Right ventricle myocardium inferior (tissue), 1 donor: Measurements from ENCODE around the gene BCKDK. TPM values are rescaled to one million over a fixed set of nuclear protein-coding genes. Genes with fewer than 3 reads are reported as not detected.

ENCODE experiments used
- ATAC-seq: fragments of 200-7000 bp; cut with Tn5 transposase; one replicate; pipeline ENCODE4 v1.9.1; 2020; ENCODE audit warnings: mild to moderate bottlenecking, moderate library complexity
- DNase-seq: peaks from one replicate; pipeline ENCODE4 v3.0.0; 2021; ENCODE audit errors: missing footprints
- intact Hi-C: fragments of 100-400 bp; cut with DNase I; formaldehyde crosslinking; loops from one replicate; pipeline ENCODE4 v1.11.0; 2022
- total RNA-seq: library from RNA; stranded (reverse); fragmentation: NEBNext Ultra II Directional; extraction: Animal tissue kit (Norgen Biotek cat#: 25700); gene quantifications from one replicate; pipeline ENCODE4 v1.2.1, GENCODE V29; 2021
- donor health status: DM: no; HTN: yes; CAD: no; lungs with severe emphysema.

The BCKDK gene
- total RNA-seq, 1 donor from 2014 or later = 79.7 TPM

GRCh38 chr16:31077592-31078396 is 30.4 kb upstream of the BCKDK start:
- DNase-seq = no peak
- ATAC-seq = no peak
- intact Hi-C loops = loop anchor here (10.0 kb wide), 1 partner anchor 377 kb away; the partner anchor contains the start of gene ARMC5

DNA sequence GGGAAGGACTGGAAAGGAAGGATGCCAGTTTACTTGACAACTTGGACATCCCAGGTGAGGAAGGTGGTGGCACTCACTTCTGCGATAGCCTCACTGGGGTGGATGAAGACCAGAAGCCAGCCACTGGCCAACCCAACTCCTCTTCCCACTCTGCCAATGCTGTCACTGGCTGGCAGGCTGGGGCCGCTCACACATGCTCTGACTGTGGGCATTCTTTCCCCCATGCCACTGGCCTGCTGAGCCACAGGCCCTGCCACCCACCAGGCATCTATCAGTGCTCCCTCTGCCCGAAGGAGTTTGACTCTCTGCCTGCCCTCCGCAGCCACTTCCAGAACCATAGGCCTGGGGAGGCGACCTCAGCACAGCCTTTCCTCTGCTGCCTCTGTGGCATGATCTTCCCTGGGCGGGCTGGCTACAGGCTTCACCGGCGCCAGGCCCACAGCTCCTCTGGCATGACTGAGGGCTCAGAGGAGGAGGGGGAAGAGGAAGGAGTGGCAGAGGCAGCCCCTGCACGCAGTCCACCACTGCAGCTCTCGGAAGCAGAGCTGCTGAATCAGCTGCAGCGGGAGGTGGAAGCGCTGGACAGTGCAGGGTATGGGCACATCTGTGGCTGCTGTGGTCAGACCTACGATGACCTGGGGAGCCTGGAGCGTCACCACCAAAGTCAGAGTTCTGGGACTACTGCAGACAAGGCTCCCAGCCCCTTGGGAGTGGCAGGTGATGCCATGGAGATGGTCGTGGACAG is 29.4 kb upstream of the BCKDK start:
- intact Hi-C loops = loop anchor here (10.0 kb wide), 1 partner anchor 376 kb away; the partner anchor contains the start of gene ARMC5
- ATAC-seq = no peak
- DNase-seq = no peak

- ATAC-seq (no peak), DNase-seq (no peak)
- intact Hi-C loops = loop anchor here (10.0 kb wide), 1 partner anchor 375 kb away; the partner anchor contains the start of gene ARMC5
Observed at GRCh38 chr16:31079342-31079944, 28.7 kb upstream of the BCKDK start.

- intact Hi-C loops = no loop called here
- DNase-seq (no peak), ATAC-seq (no peak)
Observed at GRCh38 chr16:31080035-31080629, 28.1 kb upstream of the BCKDK start.

GRCh38 chr16:31080756-31081419 is 27.3 kb upstream of the BCKDK start:
- DNase-seq (no peak), ATAC-seq (no peak)
- intact Hi-C loops = no loop called here

DNA sequence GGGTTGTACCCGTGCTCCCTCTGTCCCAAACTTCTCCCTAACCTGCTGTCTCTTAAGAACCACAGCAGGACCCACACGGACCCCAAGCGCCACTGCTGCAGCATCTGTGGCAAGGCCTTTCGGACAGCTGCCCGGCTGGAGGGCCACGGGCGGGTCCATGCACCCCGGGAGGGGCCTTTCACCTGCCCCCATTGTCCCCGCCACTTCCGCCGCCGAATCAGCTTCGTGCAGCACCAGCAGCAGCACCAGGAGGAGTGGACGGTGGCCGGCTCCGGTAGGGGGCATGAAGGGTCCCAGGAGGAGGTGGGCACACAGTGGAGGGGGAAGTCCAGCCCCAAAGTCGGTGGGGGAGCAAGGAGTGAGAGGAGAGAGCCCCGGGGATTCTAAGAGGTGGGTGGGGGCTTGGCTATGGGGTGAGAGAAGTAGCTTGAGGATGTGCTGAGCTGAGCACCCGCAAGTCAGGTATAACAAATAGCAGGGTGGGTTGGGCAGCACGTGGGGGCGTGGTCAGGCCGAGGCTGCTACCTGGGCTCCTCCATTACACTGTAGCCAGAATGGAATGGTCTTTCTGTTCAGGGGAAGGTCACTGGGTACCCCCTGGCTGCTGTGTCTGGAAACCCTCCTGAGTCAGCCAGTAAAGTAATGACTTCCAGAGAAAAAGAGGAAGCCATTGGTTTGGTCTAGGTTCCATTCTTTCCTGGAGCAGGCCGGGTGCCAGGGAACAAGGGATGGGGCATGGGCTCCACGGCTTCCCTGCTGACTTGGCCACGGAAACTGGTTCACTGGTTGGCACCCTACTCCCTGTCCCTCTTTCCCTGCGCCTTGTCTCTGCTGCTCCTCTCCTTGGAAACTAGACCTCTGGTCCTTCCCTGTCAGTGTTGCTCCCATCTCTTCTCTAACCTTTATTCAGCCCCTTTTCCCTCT is 26.5 kb upstream of the BCKDK start:
- ATAC-seq (no peak), DNase-seq (no peak)
- intact Hi-C loops = no loop called here

GRCh38 chr16:31082368-31083045 is 25.7 kb upstream of the BCKDK start:
- no peak for ATAC-seq
- intact Hi-C loops = no loop called here

GRCh38 chr16:31083081-31083480 is 25.1 kb upstream of the BCKDK start:
- no peak for DNase-seq
- no peak for ATAC-seq
- intact Hi-C loops = no loop called here

More at GRCh38 chr16:31082368-31083045, 25.7 kb upstream of the BCKDK start:
- DNase-seq = no peak

DNA sequence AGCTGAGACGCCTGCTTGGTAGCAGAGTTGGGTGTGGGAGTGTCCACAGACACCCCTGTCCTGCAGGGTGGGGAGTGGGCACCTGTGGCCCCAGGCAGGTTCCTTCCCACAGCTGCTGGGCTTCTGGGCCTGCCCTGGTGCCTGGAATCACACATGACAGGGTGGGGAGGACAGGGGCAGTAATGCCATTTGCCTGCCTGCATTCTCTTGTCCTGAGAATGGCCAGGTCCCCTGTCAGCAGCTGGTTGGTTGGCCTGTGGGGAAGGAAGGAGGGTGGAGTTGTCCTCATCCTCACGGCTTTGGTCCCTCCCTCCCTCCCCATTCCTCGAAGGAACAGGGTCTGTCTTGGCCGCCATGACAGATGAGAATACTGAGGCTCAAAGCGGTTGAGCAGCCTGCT is 24.6 kb upstream of the BCKDK start:
- no peak for DNase-seq
- no peak for ATAC-seq
- intact Hi-C loops = no loop called here

- ATAC-seq (no peak), DNase-seq (peak; percentile 43)
- intact Hi-C loops = no loop called here
Observed at GRCh38 chr16:31083981-31084380, 24.2 kb upstream of the BCKDK start.

- ATAC-seq (no peak), DNase-seq (peak; percentile 43)
- intact Hi-C loops = no loop called here
Observed at GRCh38 chr16:31084584-31085302, 23.4 kb upstream of the BCKDK start.

DNA sequence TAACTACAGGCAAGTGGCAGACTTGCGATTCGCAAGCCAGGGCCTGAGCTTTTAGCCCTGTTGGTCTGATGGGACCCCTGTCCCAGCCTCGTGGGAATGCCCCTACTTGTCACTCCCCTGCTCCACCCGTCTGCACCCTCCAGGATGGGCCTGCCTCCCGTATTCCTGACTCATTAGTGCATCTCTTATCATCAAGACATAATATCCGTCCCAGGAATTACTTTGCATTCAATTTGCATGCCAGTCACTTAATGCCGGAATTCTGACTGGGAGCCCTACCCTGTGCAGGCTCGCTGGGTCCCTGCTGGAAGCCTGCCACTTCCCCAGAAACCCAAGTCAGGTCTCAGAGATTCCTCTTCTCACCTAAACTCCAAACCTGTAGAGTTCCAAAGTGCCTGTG is 22.8 kb upstream of the BCKDK start:
- intact Hi-C loops = no loop called here
- ATAC-seq (no peak), DNase-seq (peak; percentile 26)

- intact Hi-C loops = no loop called here
- ATAC-seq = no peak
- peak; percentile 48 for DNase-seq
Observed at GRCh38 chr16:31085873-31086628, 22.1 kb upstream of the BCKDK start.

DNA sequence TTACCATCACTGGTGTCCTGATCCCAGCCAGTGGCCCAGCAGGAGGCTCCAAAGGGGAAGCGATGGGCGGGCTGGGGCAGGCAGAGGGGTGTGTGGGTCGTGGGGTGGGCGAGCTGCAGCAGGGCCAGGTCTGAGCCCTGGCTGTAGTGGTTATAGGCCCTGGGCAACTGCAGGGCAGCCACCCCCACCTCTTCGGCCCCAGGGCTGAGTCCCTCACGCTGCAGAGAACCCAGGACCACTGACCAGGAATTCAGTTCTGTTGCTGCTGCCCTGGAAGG is 21.6 kb upstream of the BCKDK start:
- intact Hi-C loops = no loop called here
- no peak for ATAC-seq
- DNase-seq = no peak

GRCh38 chr16:31087481-31087880 is 20.7 kb upstream of the BCKDK start:
- intact Hi-C loops = no loop called here
- DNase-seq (peak; percentile 20), ATAC-seq (no peak)

DNA sequence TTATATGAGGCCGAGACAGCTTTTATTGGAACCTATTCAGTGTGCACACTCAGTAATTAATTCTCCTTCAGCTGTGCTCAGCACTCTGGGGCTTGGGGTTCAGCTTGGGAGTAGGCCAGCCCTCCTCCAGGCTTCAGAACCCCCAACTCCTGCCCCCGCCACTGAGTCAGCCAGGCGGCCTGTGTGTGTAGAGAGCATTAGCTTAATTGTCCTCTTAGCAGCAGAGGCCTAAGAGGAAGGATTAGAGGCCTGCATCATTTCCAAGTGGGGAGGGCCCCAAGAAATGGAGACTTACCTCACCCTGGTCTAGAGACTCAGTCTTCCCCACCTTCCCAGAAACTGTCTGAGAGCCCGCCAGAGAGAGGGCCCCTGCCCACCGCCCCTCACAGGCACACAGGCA is 20.2 kb upstream of the BCKDK start:
- DNase-seq = peak; percentile 41
- ATAC-seq = no peak
- intact Hi-C loops = no loop called here
